Measurements from ENCODE around the gene C7. TPM values are rescaled to one million over a fixed set of nuclear protein-coding genes. Genes with fewer than 3 reads are reported as not detected.

The C7 gene
- polyA plus RNA-seq, 4 donors: 1.1 to 111 (median 12.1) TPM

GRCh38 chr5:40937075-40937474, 27.8 kb downstream of the C7 start:
- Histone ChIP-seq H3K27ac (ENCODE audit: low read depth in 1 of 3, low read length in 2 of 3) (no peak overlapping the region), H3K4me3 (ENCODE audit: low read depth in 1 of 3, low read length in 3 of 3) (no peak overlapping the region), H3K4me1 (ENCODE audit: control insufficient read depth in 3 of 3, insufficient read depth in 2 of 3, low read depth in 1 of 3, low read length in 2 of 3) (no peaks in the 10 kb centered on the region), H3K27me3 (ENCODE audit: control insufficient read depth in 3 of 3, insufficient read depth in 3 of 3, low read length in 3 of 3) (no peaks in the 10 kb centered on the region), H3K36me3 (ENCODE audit: control insufficient read depth in 3 of 3, insufficient read depth in 2 of 3, low read depth in 1 of 3, low read length in 3 of 3) (no peaks in the 10 kb centered on the region), H3K9me3 (ENCODE audit: control insufficient read depth in 2 of 2, insufficient read depth in 1 of 2, low read depth in 1 of 2, low read length in 1 of 2) (no peaks in the 10 kb centered on the region)
- no peak for FAIRE-seq
- WGBS, 3 donors: 74 to 97% (median 86%) methylated on average over 1 of the region's 1 CpG
- no peak for DNase-seq

GRCh38 chr5:40939753-40940152, 30.5 kb downstream of the C7 start:
- Histone ChIP-seq H3K9me3 (ENCODE audit: control insufficient read depth in 2 of 2, insufficient read depth in 1 of 2, low read depth in 1 of 2, low read length in 1 of 2) (no peaks in the 10 kb centered on the region), H3K36me3 (ENCODE audit: control insufficient read depth in 3 of 3, insufficient read depth in 2 of 3, low read depth in 1 of 3, low read length in 3 of 3) (no peaks in the 10 kb centered on the region), H3K4me1 (ENCODE audit: control insufficient read depth in 3 of 3, insufficient read depth in 2 of 3, low read depth in 1 of 3, low read length in 2 of 3) (no peaks in the 10 kb centered on the region), H3K27ac (ENCODE audit: low read depth in 1 of 3, low read length in 2 of 3) (no peak overlapping the region), H3K27me3 (ENCODE audit: control insufficient read depth in 3 of 3, insufficient read depth in 3 of 3, low read length in 3 of 3) (no peaks in the 10 kb centered on the region), H3K4me3 (ENCODE audit: low read depth in 1 of 3, low read length in 3 of 3) (no peak overlapping the region)
- DNase-seq: no peak
- 77 to 86% (median 82%) methylated on average over 6 of the region's 6 CpGs for WGBS, 3 donors
- FAIRE-seq: no peak

GRCh38 chr5:40945111-40945510, 35.8 kb downstream of the C7 start:
- H3K36me3 ChIP-seq (ENCODE audit: control insufficient read depth in 3 of 3, insufficient read depth in 2 of 3, low read depth in 1 of 3, low read length in 3 of 3): no peaks in the 10 kb centered on the region
- WGBS, 3 donors: 94 to 96% (median 95%) methylated on average over 5 of the region's 5 CpGs
- DNase-seq (no peak), FAIRE-seq (no peak)
- no peak overlapping the region for H3K4me3 ChIP-seq (ENCODE audit: low read depth in 1 of 3, low read length in 3 of 3)
- no peaks in the 10 kb centered on the region for H3K27me3 ChIP-seq (ENCODE audit: control insufficient read depth in 3 of 3, insufficient read depth in 3 of 3, low read length in 3 of 3)
- no peaks in the 10 kb centered on the region for H3K4me1 ChIP-seq (ENCODE audit: control insufficient read depth in 3 of 3, insufficient read depth in 2 of 3, low read depth in 1 of 3, low read length in 2 of 3)
- H3K9me3 ChIP-seq (ENCODE audit: control insufficient read depth in 2 of 2, insufficient read depth in 1 of 2, low read depth in 1 of 2, low read length in 1 of 2): no peaks in the 10 kb centered on the region
- no peak overlapping the region for H3K27ac ChIP-seq (ENCODE audit: low read depth in 1 of 3, low read length in 2 of 3)

GRCh38 chr5:40955313-40955712, 46.0 kb downstream of the C7 start:
- no peaks in the 10 kb centered on the region for H3K4me1 ChIP-seq (ENCODE audit: control insufficient read depth in 3 of 3, insufficient read depth in 2 of 3, low read depth in 1 of 3, low read length in 2 of 3)
- 79 to 90% (median 83%) methylated on average over 5 of the region's 5 CpGs for WGBS, 3 donors
- DNase-seq: no peak
- H3K27ac ChIP-seq (ENCODE audit: low read depth in 1 of 3, low read length in 2 of 3): no peak overlapping the region
- H3K9me3 ChIP-seq (ENCODE audit: control insufficient read depth in 2 of 2, insufficient read depth in 1 of 2, low read depth in 1 of 2, low read length in 1 of 2): peaks cover 0 to 9% of the 10 kb centered on the region in 2 donors
- FAIRE-seq: no peak
- H3K27me3 ChIP-seq (ENCODE audit: control insufficient read depth in 3 of 3, insufficient read depth in 3 of 3, low read length in 3 of 3): no peaks in the 10 kb centered on the region
- H3K36me3 ChIP-seq (ENCODE audit: control insufficient read depth in 3 of 3, insufficient read depth in 2 of 3, low read depth in 1 of 3, low read length in 3 of 3): peaks cover 0 to 6% (median 0%) of the 10 kb centered on the region in 3 donors
- no peak overlapping the region for H3K4me3 ChIP-seq (ENCODE audit: low read depth in 1 of 3, low read length in 3 of 3)

- Histone ChIP-seq H3K4me3 (ENCODE audit: low read depth in 1 of 3, low read length in 3 of 3) (no peak overlapping the region), H3K4me1 (ENCODE audit: control insufficient read depth in 3 of 3, insufficient read depth in 2 of 3, low read depth in 1 of 3, low read length in 2 of 3) (no peaks in the 10 kb centered on the region), H3K27ac (ENCODE audit: low read depth in 1 of 3, low read length in 2 of 3) (no peak overlapping the region), H3K27me3 (ENCODE audit: control insufficient read depth in 3 of 3, insufficient read depth in 3 of 3, low read length in 3 of 3) (no peaks in the 10 kb centered on the region), H3K36me3 (ENCODE audit: control insufficient read depth in 3 of 3, insufficient read depth in 2 of 3, low read depth in 1 of 3, low read length in 3 of 3) (peaks cover 0 to 6% (median 0%) of the 10 kb centered on the region in 3 donors), H3K9me3 (ENCODE audit: control insufficient read depth in 2 of 2, insufficient read depth in 1 of 2, low read depth in 1 of 2, low read length in 1 of 2) (peaks cover 0 to 9% of the 10 kb centered on the region in 2 donors)
- no peak for DNase-seq
- WGBS, 3 donors: 89 to 99% (median 94%) methylated on average over 3 of the region's 3 CpGs
- FAIRE-seq: no peak
Observed at GRCh38 chr5:40957048-40957447, 47.8 kb downstream of the C7 start.

- no peak for FAIRE-seq
- 88 to 95% (median 94%) methylated on average over 5 of the region's 5 CpGs for WGBS, 3 donors
- Histone ChIP-seq H3K27ac (ENCODE audit: low read depth in 1 of 3, low read length in 2 of 3) (no peak overlapping the region), H3K36me3 (ENCODE audit: control insufficient read depth in 3 of 3, insufficient read depth in 2 of 3, low read depth in 1 of 3, low read length in 3 of 3) (peaks cover 0 to 6% (median 0%) of the 10 kb centered on the region in 3 donors), H3K9me3 (ENCODE audit: control insufficient read depth in 2 of 2, insufficient read depth in 1 of 2, low read depth in 1 of 2, low read length in 1 of 2) (peaks cover 0 to 9% of the 10 kb centered on the region in 2 donors), H3K4me3 (ENCODE audit: low read depth in 1 of 3, low read length in 3 of 3) (no peak overlapping the region), H3K27me3 (ENCODE audit: control insufficient read depth in 3 of 3, insufficient read depth in 3 of 3, low read length in 3 of 3) (no peaks in the 10 kb centered on the region), H3K4me1 (ENCODE audit: control insufficient read depth in 3 of 3, insufficient read depth in 2 of 3, low read depth in 1 of 3, low read length in 2 of 3) (no peaks in the 10 kb centered on the region)
- no peak for DNase-seq
Observed at GRCh38 chr5:40958811-40959210, 49.5 kb downstream of the C7 start.

GRCh38 chr5:40960037-40960436, 50.7 kb downstream of the C7 start:
- Histone ChIP-seq H3K36me3 (ENCODE audit: control insufficient read depth in 3 of 3, insufficient read depth in 2 of 3, low read depth in 1 of 3, low read length in 3 of 3) (peaks cover 0 to 6% (median 0%) of the 10 kb centered on the region in 3 donors), H3K9me3 (ENCODE audit: control insufficient read depth in 2 of 2, insufficient read depth in 1 of 2, low read depth in 1 of 2, low read length in 1 of 2) (peaks cover 0 to 9% of the 10 kb centered on the region in 2 donors), H3K4me3 (ENCODE audit: low read depth in 1 of 3, low read length in 3 of 3) (no peak overlapping the region), H3K4me1 (ENCODE audit: control insufficient read depth in 3 of 3, insufficient read depth in 2 of 3, low read depth in 1 of 3, low read length in 2 of 3) (no peaks in the 10 kb centered on the region), H3K27ac (ENCODE audit: low read depth in 1 of 3, low read length in 2 of 3) (no peak overlapping the region), H3K27me3 (ENCODE audit: control insufficient read depth in 3 of 3, insufficient read depth in 3 of 3, low read length in 3 of 3) (no peaks in the 10 kb centered on the region)
- FAIRE-seq (no peak), DNase-seq (no peak)
- 92 to 100% (median 96%) methylated on average over 1 of the region's 1 CpG for WGBS, 3 donors

GRCh38 chr5:40962207-40962955, 53.1 kb downstream of the C7 start:
- Histone ChIP-seq H3K27ac (ENCODE audit: low read depth in 1 of 3, low read length in 2 of 3) (no peak overlapping the region), H3K4me1 (ENCODE audit: control insufficient read depth in 3 of 3, insufficient read depth in 2 of 3, low read depth in 1 of 3, low read length in 2 of 3) (no peaks in the 10 kb centered on the region), H3K4me3 (ENCODE audit: low read depth in 1 of 3, low read length in 3 of 3) (no peak overlapping the region), H3K9me3 (ENCODE audit: control insufficient read depth in 2 of 2, insufficient read depth in 1 of 2, low read depth in 1 of 2, low read length in 1 of 2) (peaks cover 0 to 9% of the 10 kb centered on the region in 2 donors), H3K36me3 (ENCODE audit: control insufficient read depth in 3 of 3, insufficient read depth in 2 of 3, low read depth in 1 of 3, low read length in 3 of 3) (peaks cover 0 to 6% (median 0%) of the 10 kb centered on the region in 3 donors), H3K27me3 (ENCODE audit: control insufficient read depth in 3 of 3, insufficient read depth in 3 of 3, low read length in 3 of 3) (no peaks in the 10 kb centered on the region)
- peak in 1 of 2 donors; percentile 3 for DNase-seq
- 65 to 81% (median 71%) methylated on average over 4 of the region's 4 CpGs for WGBS, 3 donors
- no peak for FAIRE-seq

GRCh38 chr5:40972434-40972833, 63.1 kb downstream of the C7 start:
- no peak for FAIRE-seq
- H3K4me3 ChIP-seq (ENCODE audit: low read depth in 1 of 3, low read length in 3 of 3): no peak overlapping the region
- WGBS, 3 donors: 91 to 96% (median 93%) methylated on average over 2 of the region's 2 CpGs

More at GRCh38 chr5:40972434-40972833, 63.1 kb downstream of the C7 start:
- no peak for DNase-seq
- Histone ChIP-seq H3K27me3 (ENCODE audit: control insufficient read depth in 3 of 3, insufficient read depth in 3 of 3, low read length in 3 of 3) (no peaks in the 10 kb centered on the region), H3K36me3 (ENCODE audit: control insufficient read depth in 3 of 3, insufficient read depth in 2 of 3, low read depth in 1 of 3, low read length in 3 of 3) (peaks cover 0 to under 1% (median 0%) of the 10 kb centered on the region in 3 donors), H3K9me3 (ENCODE audit: control insufficient read depth in 2 of 2, insufficient read depth in 1 of 2, low read depth in 1 of 2, low read length in 1 of 2) (no peaks in the 10 kb centered on the region), H3K27ac (ENCODE audit: low read depth in 1 of 3, low read length in 2 of 3) (no peak overlapping the region), H3K4me1 (ENCODE audit: control insufficient read depth in 3 of 3, insufficient read depth in 2 of 3, low read depth in 1 of 3, low read length in 2 of 3) (no peaks in the 10 kb centered on the region)
